ENCODE data around the gene RPL32. TPM values are rescaled to one million over a fixed set of nuclear protein-coding genes. Genes with fewer than 3 reads are reported as not detected.

Gene RPL32
- total and polyA plus RNA-seq, 9 of the 15 experiments (the other 6 are each of a cell fraction or from before 2014, with no cell fraction given), result 2,738 to 6,200 (median 4,286) TPM

- peak; percentile 94 for TF ChIP-seq GTF3C2 (IDR thresholded peaks at IDR 0.05; ENCODE audit: borderline replicate concordance, extremely low read depth, insufficient read length)
- TF ChIP-seq SRSF1 (IDR thresholded peaks at IDR 0.05; ENCODE audit: low read depth, low read length), result no peak
- peak in 1 of 2 experiments; percentile 74; a peak in 1 of 4 replicates for TF ChIP-seq NONO (IDR thresholded peaks at IDR 0.05; ENCODE audit: low read depth in 2 of 2, low read length in 1 of 2)
- peak; percentile 68 for TF ChIP-seq MYC (IDR thresholded peaks at IDR 0.05; ENCODE audit: low read depth, low read length)
- no peak for TF ChIP-seq MYC (CRISPR knock-in tag; IDR thresholded peaks at IDR 0.05; ENCODE audit: borderline replicate concordance, low read depth)
- TF ChIP-seq BRF2 (IDR thresholded peaks at IDR 0.05; ENCODE audit: borderline replicate concordance, insufficient read depth, insufficient read length), result no peak
- TF ChIP-seq FOXJ3 (CRISPR knock-in tag; IDR thresholded peaks at IDR 0.05), result no peak
- TF ChIP-seq NFIC (IDR thresholded peaks at IDR 0.05), result peak; percentile 39; the same call in 1 of the 2 replicates
- TF ChIP-seq PHF8 (IDR thresholded peaks at IDR 0.05; ENCODE audit: borderline replicate concordance, low read length), result peak; percentile 72; the same call in 1 of the 2 replicates
- TF ChIP-seq CTCF (IDR thresholded peaks at IDR 0.05 in 2 of 3, conservative IDR thresholded peaks at IDR 0.05 in 1 of 3; ENCODE audit: insufficient read depth in 2 of 3, low read depth in 1 of 3, low read length in 3 of 3), result no peak
- no peak for TF ChIP-seq ZBTB5 (IDR thresholded peaks at IDR 0.05)
- no peak for TF ChIP-seq RCOR1 (IDR thresholded peaks at IDR 0.05; ENCODE audit: borderline replicate concordance in 1 of 2, low read depth in 2 of 2, low read length in 2 of 2)
- no peak for TF ChIP-seq ZNF184 (CRISPR knock-in tag; IDR thresholded peaks at IDR 0.05)
Measured at GRCh38 chr3:12796171-12797123, 44.9 kb downstream of the RPL32 start, which contains the start of gene CAND2 (continued).
